Bladder microvascular endothelial cell (primary cell): ENCODE data around the gene WDR18. TPM values are rescaled to one million over a fixed set of nuclear protein-coding genes. Genes with fewer than 3 reads are reported as not detected.

Experiments
- total RNA-seq: library from RNA; depleted of rRNA; stranded (reverse); fragments of >200 nt; gene quantifications from 2 replicates; pipeline ENCODE4 v1.2.3, GENCODE V29; 2014

WDR18 gene, protein sequence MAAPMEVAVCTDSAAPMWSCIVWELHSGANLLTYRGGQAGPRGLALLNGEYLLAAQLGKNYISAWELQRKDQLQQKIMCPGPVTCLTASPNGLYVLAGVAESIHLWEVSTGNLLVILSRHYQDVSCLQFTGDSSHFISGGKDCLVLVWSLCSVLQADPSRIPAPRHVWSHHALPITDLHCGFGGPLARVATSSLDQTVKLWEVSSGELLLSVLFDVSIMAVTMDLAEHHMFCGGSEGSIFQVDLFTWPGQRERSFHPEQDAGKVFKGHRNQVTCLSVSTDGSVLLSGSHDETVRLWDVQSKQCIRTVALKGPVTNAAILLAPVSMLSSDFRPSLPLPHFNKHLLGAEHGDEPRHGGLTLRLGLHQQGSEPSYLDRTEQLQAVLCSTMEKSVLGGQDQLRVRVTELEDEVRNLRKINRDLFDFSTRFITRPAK
- total RNA-seq, result 72.4 and 77.4 TPM in 2 replicates

DNA sequence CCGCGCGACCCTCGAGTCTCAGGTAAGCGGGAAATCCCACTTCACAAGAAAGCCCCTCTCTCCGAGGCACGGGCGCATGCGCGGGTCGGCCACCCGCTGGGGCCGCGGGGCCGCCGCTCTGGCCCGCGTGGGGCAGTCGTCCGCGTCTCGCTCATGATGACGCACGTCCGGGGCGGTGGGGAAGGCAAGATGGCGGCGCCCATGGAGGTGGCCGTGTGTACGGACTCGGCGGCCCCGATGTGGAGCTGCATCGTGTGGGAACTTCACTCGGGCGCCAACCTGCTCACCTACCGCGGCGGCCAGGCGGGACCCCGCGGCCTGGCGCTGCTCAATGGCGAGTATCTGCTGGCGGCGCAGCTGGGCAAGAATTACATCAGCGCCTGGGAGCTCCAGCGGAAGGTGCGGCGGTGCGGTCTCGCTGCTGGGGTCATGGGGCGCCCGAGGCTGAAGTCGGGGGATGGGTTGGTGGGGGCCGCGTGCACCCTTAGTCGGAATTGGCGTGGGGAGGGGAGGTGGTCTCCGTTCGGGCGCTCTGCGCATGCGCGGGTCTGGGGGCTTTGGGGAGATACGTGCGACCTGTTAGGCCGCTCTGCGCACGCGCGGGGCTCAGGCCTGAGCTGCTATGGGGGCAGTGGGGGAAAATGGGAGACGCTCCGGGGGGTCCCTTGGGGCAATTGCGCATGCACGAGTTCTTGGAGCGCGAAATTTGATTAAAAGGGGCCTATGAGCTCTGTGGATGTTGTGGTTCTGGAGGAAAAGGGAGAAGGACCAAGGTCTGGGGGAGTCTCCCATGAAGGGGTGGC is at the start of gene WDR18:
TSS of gene WDR18 (plus strand) at position 181 of the 803 bp plus-strand sequence. CDS start at position 190, 9 bp downstream.

DNA sequence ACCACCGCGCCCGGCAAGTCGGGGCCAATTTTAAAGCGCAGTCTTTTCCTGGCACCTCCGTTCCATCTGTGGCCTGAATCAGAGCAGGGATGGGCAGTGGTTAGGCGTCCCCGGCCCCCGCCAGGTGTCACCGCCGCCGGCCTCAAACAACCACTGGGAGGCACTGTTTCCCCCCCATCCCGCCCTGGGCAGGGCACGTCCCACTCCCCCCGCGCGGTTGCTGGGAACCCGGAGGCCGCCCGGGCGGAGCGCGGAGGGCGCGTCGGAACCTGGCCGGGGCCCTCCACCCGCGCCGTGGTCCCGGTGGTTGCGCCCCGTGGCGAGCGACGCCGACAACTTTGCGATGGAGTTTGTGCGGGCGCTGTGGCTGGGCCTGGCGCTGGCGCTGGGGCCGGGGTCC is 15.9 kb downstream of the WDR18 start, which contains the start of gene GRIN3B:
TSS of gene GRIN3B (plus strand) at position 325 of the 400 bp plus-strand sequence. CDS start at position 344, 19 bp downstream.

DNA sequence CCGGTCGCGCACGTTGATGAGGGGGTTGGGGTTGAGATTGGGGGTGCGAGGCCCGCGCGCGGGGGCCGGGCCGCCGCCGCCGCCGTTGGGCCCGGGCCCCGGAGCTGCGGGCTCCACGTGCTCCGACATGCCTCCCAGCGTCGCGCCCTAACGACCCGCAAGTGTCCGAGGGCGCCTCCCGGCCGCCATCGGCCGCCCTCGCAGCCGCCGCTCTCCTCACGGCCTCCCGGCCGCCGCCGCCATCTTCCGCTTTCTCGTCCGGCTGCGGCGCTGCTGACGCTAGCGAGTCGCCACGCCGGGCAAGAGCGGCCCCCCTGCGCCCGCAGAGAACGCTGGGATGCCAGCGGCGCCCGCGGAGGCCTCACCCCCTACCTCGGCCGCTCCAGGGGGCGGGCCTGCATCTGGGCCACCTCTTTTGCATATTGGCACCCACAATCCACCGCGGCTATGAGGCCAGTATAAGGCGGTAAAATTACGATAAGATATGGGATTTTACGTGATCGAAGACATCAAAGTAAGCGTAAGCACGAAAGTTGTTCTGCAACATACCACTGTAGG is 36.8 kb downstream of the WDR18 start, which contains the start of gene TMEM259:
TSS of gene TMEM259 (minus strand) at position 256 of the 558 bp plus-strand sequence. CDS start at position 129, 127 bp downstream.

DNA sequence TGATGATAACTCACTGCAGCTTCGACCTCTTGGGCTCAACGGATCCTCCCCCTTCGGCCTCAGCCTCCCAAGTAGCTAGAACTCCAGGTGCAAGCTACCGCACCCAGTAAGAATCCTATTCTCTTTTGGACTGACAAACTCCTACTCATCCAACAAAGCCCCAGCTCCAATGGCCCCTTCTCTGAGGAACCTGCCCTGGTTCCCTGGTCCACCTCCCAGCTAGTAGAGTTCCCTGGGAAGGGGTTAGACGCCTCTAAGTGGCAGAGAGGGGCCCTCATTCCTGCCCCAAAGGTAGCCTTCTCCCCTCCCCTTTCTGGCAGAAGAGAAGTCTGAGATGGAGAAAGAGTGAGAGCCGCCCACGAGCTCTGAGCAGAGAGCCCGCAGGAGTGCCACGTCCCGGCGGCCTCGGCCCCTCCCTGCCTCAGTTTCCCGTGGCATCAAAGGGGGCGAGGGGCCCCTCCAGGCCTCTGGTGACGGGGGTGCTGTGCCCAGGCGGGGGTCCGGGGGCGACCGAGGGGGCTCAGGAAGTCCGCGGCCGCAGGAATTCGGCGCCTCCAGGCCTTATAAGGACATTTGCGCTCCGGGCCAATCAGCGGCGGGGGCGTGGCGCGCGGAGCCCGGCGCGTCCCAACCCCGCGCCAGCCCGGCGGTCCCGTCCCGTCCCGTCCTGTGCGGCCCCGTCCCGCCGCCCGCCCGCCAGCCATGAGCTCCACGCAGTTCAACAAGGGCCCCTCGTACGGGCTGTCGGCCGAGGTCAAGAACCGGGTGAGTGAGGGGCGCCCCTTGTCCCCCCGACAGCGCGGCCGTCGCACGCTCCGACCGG is 42.0 kb downstream of the WDR18 start, which contains the start of gene CNN2:
TSS of gene CNN2 (plus strand) at position 649 of the 823 bp plus-strand sequence. CDS start at position 703, 54 bp downstream.

DNA sequence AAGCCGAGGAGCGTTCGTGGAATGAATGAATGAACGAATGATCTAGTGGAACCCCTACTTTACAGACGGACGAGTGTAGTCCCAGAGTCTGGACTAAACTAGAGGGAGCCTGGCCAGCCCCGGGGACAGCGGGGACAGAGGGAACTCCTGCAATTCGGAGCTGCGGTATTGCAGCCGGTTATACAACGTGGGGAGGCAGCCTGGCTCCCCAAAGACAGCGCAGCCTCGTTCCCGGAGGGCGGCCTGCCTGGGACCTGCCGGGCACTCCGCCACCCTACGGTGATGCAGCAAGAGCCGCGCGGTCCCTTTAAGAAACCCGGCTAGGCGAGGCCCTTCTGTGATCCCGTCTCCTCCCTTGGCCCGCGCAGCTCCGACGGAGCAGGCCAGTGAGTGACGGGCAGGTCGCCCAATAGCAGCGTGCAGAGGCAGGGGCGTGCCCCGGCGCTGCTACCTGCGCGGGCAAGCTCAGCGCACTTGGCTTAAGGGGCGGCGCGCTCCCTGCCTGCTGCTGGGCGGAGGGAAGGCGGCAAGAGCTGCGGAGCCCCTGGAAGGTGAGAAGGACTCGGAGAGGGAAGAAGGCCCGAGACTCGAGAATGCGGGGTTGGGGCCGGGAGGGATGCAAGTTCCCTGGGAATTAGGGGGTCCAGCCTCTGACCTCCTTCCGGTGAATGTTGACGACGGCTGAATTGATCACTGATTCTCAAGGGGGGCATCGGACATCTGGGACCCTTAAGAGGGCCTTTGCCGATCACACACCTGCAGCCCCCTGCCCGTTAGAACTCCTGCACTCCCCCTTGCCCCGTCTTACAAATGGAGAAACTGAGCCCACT is 55.7 kb downstream of the WDR18 start, which contains the start of gene ABCA7:
TSS of gene ABCA7 (plus strand) at position 462 of the 830 bp plus-strand sequence. CDS start 1,255 bp downstream, outside the sequence.

Other genes with a start within 250 kb of the WDR18 start
- not detected in 2 replicates for gene MISP, start 233.2 kb upstream of the WDR18 start, total RNA-seq
- 107 and 233 TPM in 2 replicates for gene PTBP1, start 186.9 kb upstream of the WDR18 start, total RNA-seq
- gene PLPPR3, start 162.4 kb upstream of the WDR18 start, total RNA-seq, result 0.13 and 0.16 TPM in 2 replicates
- not detected in 2 replicates for gene AZU1, start 156.5 kb upstream of the WDR18 start, total RNA-seq
- not detected in 2 replicates for gene PRTN3, start 143.3 kb upstream of the WDR18 start, total RNA-seq
- gene ELANE, start 132.0 kb upstream of the WDR18 start, total RNA-seq, result not detected in 2 replicates
- 1.5 and 1.8 TPM in 2 replicates for gene CFD, start 124.7 kb upstream of the WDR18 start, total RNA-seq
- gene MED16, start 91.2 kb upstream of the WDR18 start, total RNA-seq, result 18.3 and 54.2 TPM in 2 replicates
- gene RNU6-9, start 90.9 kb upstream of the WDR18 start, total RNA-seq, result not detected in 2 replicates
- gene R3HDM4, start 71.1 kb upstream of the WDR18 start, total RNA-seq, result 17.5 and 33.3 TPM in 2 replicates
- not detected in 2 replicates for gene KISS1R, start 67.0 kb upstream of the WDR18 start, total RNA-seq
- gene ARID3A, start 58.3 kb upstream of the WDR18 start, total RNA-seq, result 9.2 and 16.4 TPM in 2 replicates
- gene GRIN3B, start 16.1 kb downstream of the WDR18 start, total RNA-seq, result 0.50 and 0.97 TPM in 2 replicates
- gene TMEM259, start 36.8 kb downstream of the WDR18 start, total RNA-seq, result 37.9 and 71.6 TPM in 2 replicates
- not detected in 2 replicates for gene RNU6-2, start 37.2 kb downstream of the WDR18 start, total RNA-seq
- gene CNN2, start 42.3 kb downstream of the WDR18 start, total RNA-seq, result 120 and 249 TPM in 2 replicates
- gene ABCA7, start 55.8 kb downstream of the WDR18 start, total RNA-seq, result 6.2 and 7.8 TPM in 2 replicates
- gene ARHGAP45, start 82.8 kb downstream of the WDR18 start, total RNA-seq, result 50.0 and 78.8 TPM in 2 replicates
- gene POLR2E, start 111.0 kb downstream of the WDR18 start, total RNA-seq, result 70.6 and 138 TPM in 2 replicates
- 397 and 445 TPM in 2 replicates for gene GPX4, start 119.6 kb downstream of the WDR18 start, total RNA-seq
- gene SBNO2, start 189.9 kb downstream of the WDR18 start, total RNA-seq, result 29.0 and 60.5 TPM in 2 replicates
- gene STK11, start 221.4 kb downstream of the WDR18 start, total RNA-seq, result 87.0 and 87.3 TPM in 2 replicates